Colon (tissue), 2 donors: ENCODE measurements around the gene STARD10.
"Not testable (repeated sequence)": the region's sequence is repeated elsewhere in the genome, so short reads cannot be mapped to it uniquely, and the experiment has no call there.

Experiments
- FAIRE-seq: peaks from 2 replicates; lab custom pipeline; 2012; peaks lifted over from hg19 to GRCh38; lab: Jason Lieb, UNC
- donor health status: control.
- donor health status: control.

The STARD10 gene

GRCh38 chr11:72807792-72808191 is 13.9 kb upstream of the STARD10 start:
- no peak for FAIRE-seq

- no peak for FAIRE-seq
Observed at GRCh38 chr11:72807021-72807693, 13.3 kb upstream of the STARD10 start.

- not testable (repeated sequence) for FAIRE-seq
Observed at GRCh38 chr11:72806378-72806777, 12.5 kb upstream of the STARD10 start.

- no peak for FAIRE-seq
Observed at GRCh38 chr11:72805216-72805615, 11.4 kb upstream of the STARD10 start.

- no peak for FAIRE-seq
Observed at GRCh38 chr11:72802822-72803221, 9.0 kb upstream of the STARD10 start.

- FAIRE-seq = no peak
Observed at GRCh38 chr11:72799441-72799840, 5.6 kb upstream of the STARD10 start.

- FAIRE-seq = no peak
Observed at GRCh38 chr11:72798361-72798760, 4.5 kb upstream of the STARD10 start.

- FAIRE-seq = no peak
Observed at GRCh38 chr11:72793076-72793424, 797 bp downstream of the STARD10 start.

- FAIRE-seq = no peak
Observed at GRCh38 chr11:72792437-72793021, 1.3 kb downstream of the STARD10 start.

GRCh38 chr11:72791228-72791627 is 2.6 kb downstream of the STARD10 start:
- not testable (repeated sequence) for FAIRE-seq

GRCh38 chr11:72789493-72790131 is 4.2 kb downstream of the STARD10 start:
- no peak for FAIRE-seq

- no peak for FAIRE-seq
Observed at GRCh38 chr11:72788241-72788640, 5.6 kb downstream of the STARD10 start.

GRCh38 chr11:72787216-72788104 is 6.4 kb downstream of the STARD10 start:
- FAIRE-seq = no peak

- no peak for FAIRE-seq
Observed at GRCh38 chr11:72786305-72787215, 7.3 kb downstream of the STARD10 start.

- FAIRE-seq = no peak
Observed at GRCh38 chr11:72784662-72785061, 9.2 kb downstream of the STARD10 start.

- FAIRE-seq = no peak
Observed at GRCh38 chr11:72783144-72783905, 10.5 kb downstream of the STARD10 start.

- no peak for FAIRE-seq
Observed at GRCh38 chr11:72782081-72782920, 11.5 kb downstream of the STARD10 start.

GRCh38 chr11:72781313-72782080 is 12.3 kb downstream of the STARD10 start:
- no peak for FAIRE-seq

GRCh38 chr11:72781063-72781312 is 12.9 kb downstream of the STARD10 start:
- FAIRE-seq = no peak
